ENCODE results near the gene BOC. TPM values are rescaled to one million over a fixed set of nuclear protein-coding genes. Genes with fewer than 3 reads are reported as not detected.

The BOC gene
- total RNA-seq, 4 donors from 2014 or later = 3.7 to 7.4 (median 4.6) TPM

- no peaks in the 10 kb centered on the region for H3K36me3 ChIP-seq
These were observed 8.4 kb downstream of the BOC start for GRCh38 chr3:113219605-113220300.

GRCh38 chr3:113220721-113221120 lies 9.4 kb downstream of the BOC start:
- Histone ChIP-seq H3K9me3 (no peaks in the 10 kb centered on the region), H3K4me3 (no peak overlapping the region), H3K4me1 (no peaks in the 10 kb centered on the region), H3K27me3 (no peaks in the 10 kb centered on the region), H3K27ac (peak overlapping the region in 1 of 4 donors; percentile 4), H3K36me3 (no peaks in the 10 kb centered on the region)
- DNase-seq (no peak), ATAC-seq (no peak)
- in situ Hi-C loops (cut with MboI; ENCODE audit: low sequenced_read_pairs in 4 of 4) (no loop called here), intact Hi-C loops (cut with DNase I; ENCODE audit: low total_unique reads) (no loop called here)
- TF ChIP-seq POLR2A (IDR thresholded peaks at IDR 0.05) = no peak
- no peak for TF ChIP-seq CTCF (IDR thresholded peaks at IDR 0.05 in 4 of 5, conservative IDR thresholded peaks at IDR 0.05 in 1 of 5)

More at GRCh38 chr3:113219605-113220300, 8.4 kb downstream of the BOC start:
- in situ Hi-C loops (cut with MboI; ENCODE audit: low sequenced_read_pairs in 4 of 4) = no loop called here
- no peak for DNase-seq
- intact Hi-C loops (cut with DNase I; ENCODE audit: low total_unique reads) = no loop called here
- no peak for ATAC-seq
- TF ChIP-seq CTCF (IDR thresholded peaks at IDR 0.05 in 4 of 5, conservative IDR thresholded peaks at IDR 0.05 in 1 of 5) = no peak
- no peak for TF ChIP-seq POLR2A (IDR thresholded peaks at IDR 0.05)
- H3K27me3 ChIP-seq = no peaks in the 10 kb centered on the region
- no peaks in the 10 kb centered on the region for H3K4me1 ChIP-seq
- no peak overlapping the region for H3K27ac ChIP-seq
- no peak overlapping the region for H3K4me3 ChIP-seq
- no peaks in the 10 kb centered on the region for H3K9me3 ChIP-seq

- no peaks in the 10 kb centered on the region for H3K9me3 ChIP-seq
- no peak for ATAC-seq
- H3K4me3 ChIP-seq = no peak overlapping the region
- intact Hi-C loops (cut with DNase I; ENCODE audit: low total_unique reads) = no loop called here
- peak overlapping the region in 1 of 4 donors; percentile 9 for H3K27ac ChIP-seq
- no peaks in the 10 kb centered on the region for H3K36me3 ChIP-seq
- no peaks in the 10 kb centered on the region for H3K27me3 ChIP-seq
- TF ChIP-seq POLR2A (IDR thresholded peaks at IDR 0.05) (no peak), CTCF (IDR thresholded peaks at IDR 0.05 in 4 of 5, conservative IDR thresholded peaks at IDR 0.05 in 1 of 5) (no peak)
- in situ Hi-C loops (cut with MboI; ENCODE audit: low sequenced_read_pairs in 4 of 4) = no loop called here
- H3K4me1 ChIP-seq = no peaks in the 10 kb centered on the region
- no peak for DNase-seq
These were observed 10.4 kb downstream of the BOC start for GRCh38 chr3:113221721-113222257.

GRCh38 chr3:113222451-113223086 lies 11.2 kb downstream of the BOC start:
- DNase-seq (no peak), ATAC-seq (no peak)
- in situ Hi-C loops (cut with MboI; ENCODE audit: low sequenced_read_pairs in 4 of 4) = no loop called here
- no peaks in the 10 kb centered on the region for H3K4me1 ChIP-seq
- H3K27ac ChIP-seq = no peak overlapping the region
- no peak overlapping the region for H3K4me3 ChIP-seq
- no peaks in the 10 kb centered on the region for H3K27me3 ChIP-seq
- no peaks in the 10 kb centered on the region for H3K9me3 ChIP-seq
- H3K36me3 ChIP-seq = no peaks in the 10 kb centered on the region
- TF ChIP-seq CTCF (IDR thresholded peaks at IDR 0.05 in 4 of 5, conservative IDR thresholded peaks at IDR 0.05 in 1 of 5) (no peak), POLR2A (IDR thresholded peaks at IDR 0.05) (no peak)
- intact Hi-C loops (cut with DNase I; ENCODE audit: low total_unique reads) = no loop called here
